Kidney epithelial cell (primary cell): ENCODE measurements around the gene TAS1R2. TPM values are rescaled to one million over a fixed set of nuclear protein-coding genes. Genes with fewer than 3 reads are reported as not detected.

Experiments
- DNase-seq: peaks from one replicate; pipeline ENCODE4 v3.0.0-alpha.2; 2010; ENCODE audit warnings: low read depth
- H3K27me3 ChIP-seq: 2 replicates; pipeline ENCODE4 v1.6.0; 2011; ENCODE audit warnings: low read length; ENCODE audit not compliant: control insufficient read depth, insufficient read depth
- H3K36me3 ChIP-seq: 2 replicates; pipeline ENCODE4 v1.5.1; 2011; ENCODE audit warnings: low read length; ENCODE audit not compliant: control insufficient read depth, insufficient read depth
- H3K4me3 ChIP-seq: 2 replicates; pipeline ENCODE4 v1.5.1; 2011; ENCODE audit warnings: low read depth, mild to moderate bottlenecking, control low read depth, low read length
- CTCF ChIP-seq: IDR thresholded peaks from 2 replicates; pipeline ENCODE4 v1.5.1; 2011; ENCODE audit warnings: mild to moderate bottlenecking, moderate library complexity, low read length, control low read depth, inconsistent platforms; ENCODE audit not compliant: insufficient read depth, poor library complexity, severe bottlenecking
- total RNA-seq: library from RNA; depleted of rRNA; stranded (reverse); fragments of >200 nt; gene quantifications from 2 replicates; pipeline ENCODE4 v1.2.3, GENCODE V29; 2015

The TAS1R2 gene
- total RNA-seq, 1 donor from 2014 or later, result not detected

- DNase-seq, result no peak
- Histone ChIP-seq H3K4me3 (no peak overlapping the region), H3K27me3 (peaks cover 2% of the 10 kb centered on the region), H3K36me3 (no peaks in the 10 kb centered on the region)
- no peak for TF ChIP-seq CTCF
Observed at GRCh38 chr1:18879215-18879790, 19.8 kb upstream of the TAS1R2 start.

- H3K4me3 ChIP-seq, result no peak overlapping the region
- H3K27me3 ChIP-seq, result peaks cover 2% of the 10 kb centered on the region
- no peak for DNase-seq
- TF ChIP-seq CTCF, result no peak
- H3K36me3 ChIP-seq, result no peaks in the 10 kb centered on the region
Observed at GRCh38 chr1:18878538-18879214, 19.2 kb upstream of the TAS1R2 start.

- TF ChIP-seq CTCF, result no peak
- no peak for DNase-seq
- H3K36me3 ChIP-seq, result no peaks in the 10 kb centered on the region
Observed at GRCh38 chr1:18877282-18877681, 17.8 kb upstream of the TAS1R2 start.

DNA sequence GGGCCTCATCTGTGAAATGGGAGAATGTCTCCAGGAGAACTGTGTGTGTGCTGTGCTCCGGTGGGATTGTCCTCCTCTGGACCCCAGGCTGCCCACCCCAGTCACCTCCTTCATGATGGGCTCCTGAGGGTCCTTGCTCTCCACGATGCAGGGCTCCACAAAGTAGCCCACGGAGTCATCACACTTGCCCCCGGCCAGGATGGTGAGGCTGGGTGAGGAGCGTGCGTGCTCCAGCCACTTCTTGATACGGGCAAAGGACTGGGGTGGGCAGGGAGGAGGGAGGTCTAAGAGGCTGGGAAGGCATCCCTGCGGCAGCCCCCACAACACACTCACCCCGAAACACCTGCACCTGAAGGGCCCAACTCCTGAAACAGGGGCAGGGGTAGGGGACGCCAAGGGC lies 16.8 kb upstream of the TAS1R2 start:
- DNase-seq, result no peak
- no peak overlapping the region for H3K4me3 ChIP-seq
- H3K36me3 ChIP-seq, result no peaks in the 10 kb centered on the region
- peaks cover 2% of the 10 kb centered on the region for H3K27me3 ChIP-seq
- no peak for TF ChIP-seq CTCF

More at GRCh38 chr1:18877282-18877681, 17.8 kb upstream of the TAS1R2 start:
- no peak overlapping the region for H3K4me3 ChIP-seq
- peaks cover 2% of the 10 kb centered on the region for H3K27me3 ChIP-seq

DNA sequence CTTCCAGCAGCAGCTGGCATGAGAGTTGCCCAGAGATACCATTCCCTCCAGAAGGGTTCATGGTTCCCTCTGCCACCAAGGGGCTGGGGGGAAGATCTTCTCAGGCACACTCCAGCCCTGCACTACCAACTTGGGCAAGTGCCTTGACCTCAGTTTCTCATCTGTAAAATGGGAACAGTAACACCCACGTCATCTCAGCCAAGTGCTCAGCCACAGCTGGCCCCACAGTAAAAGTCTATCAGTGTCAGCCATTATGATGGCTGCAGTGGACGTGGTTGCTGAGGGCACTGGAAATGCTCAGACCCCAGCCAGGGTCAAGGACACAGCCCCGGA lies 16.3 kb upstream of the TAS1R2 start:
- Histone ChIP-seq H3K36me3 (no peaks in the 10 kb centered on the region), H3K27me3 (peaks cover 2% of the 10 kb centered on the region)

More for the DNA sequence above, 16.3 kb upstream of the TAS1R2 start:
- TF ChIP-seq CTCF, result no peak
- H3K4me3 ChIP-seq, result no peak overlapping the region
- no peak for DNase-seq
